Heart left ventricle (tissue), 13 donors: ENCODE measurements around the gene IFT80.

Source experiments
- POLR2A ChIP-seq, 2 donors: fragments of 450-650 bp; IDR thresholded peaks; one replicate each; pipeline ENCODE4 v1.6.1; 2017; ENCODE audit warnings: antibody characterized with exemption in 2 of 2, mild to moderate bottlenecking in 2 of 2, moderate library complexity in 2 of 2
- TF ChIP-seq, protein P1 (sequence below), 12 donors: fragments of 200-600 bp; sonication (generic) in 4 of 12; IDR thresholded peaks; one replicate each; pipeline versions ENCODE4 v1.5.0 to v1.8.0; 2018 to 2022; ENCODE audit warnings: antibody characterized with exemption in 12 of 12, mild to moderate bottlenecking in 5 of 12
- donor health status: ischemic (EF 13 %, LVEDD 7.1; RV severe dilation, severe dysfunction).
- donor health status: DM: no; HTN: yes; CAD: no.
- donor health status: DM: no; HTN: no; CAD: no.
- donor health status: ischemic (EF 25% LVEDD 6.9; RV normal size, moderate dysfunction).
- donor health status: ischemic (EF 25% LVEDD 5.7; RV mildly dilated, moderate dysfunction).
- donor health status: ischemic (EF 35%, LVEDD 5.7; RV mildly dilated, moderate dysfunction).
- donor health status: nonischemic (EF 11% LVEDD 7.7; RV severe dilation, severe dysfunction).
- donor health status: DM: yes; HTN: yes; CAD: no.
- donor health status: PGD.
- donor health status: ischemic (EF 29% LVEDD 5.4; RV normal size, mild dysfunction).
- donor health status: nonischemic (EF 23%, LVEDD 6.1; RV moderate dilation, normal function).

GRCh38 chr3:160210799-160211221 is 188.2 kb downstream of the IFT80 start:
- no peak for TF ChIP-seq POLR2A (IDR thresholded peaks at IDR 0.05)
- TF ChIP-seq, protein P1, sequence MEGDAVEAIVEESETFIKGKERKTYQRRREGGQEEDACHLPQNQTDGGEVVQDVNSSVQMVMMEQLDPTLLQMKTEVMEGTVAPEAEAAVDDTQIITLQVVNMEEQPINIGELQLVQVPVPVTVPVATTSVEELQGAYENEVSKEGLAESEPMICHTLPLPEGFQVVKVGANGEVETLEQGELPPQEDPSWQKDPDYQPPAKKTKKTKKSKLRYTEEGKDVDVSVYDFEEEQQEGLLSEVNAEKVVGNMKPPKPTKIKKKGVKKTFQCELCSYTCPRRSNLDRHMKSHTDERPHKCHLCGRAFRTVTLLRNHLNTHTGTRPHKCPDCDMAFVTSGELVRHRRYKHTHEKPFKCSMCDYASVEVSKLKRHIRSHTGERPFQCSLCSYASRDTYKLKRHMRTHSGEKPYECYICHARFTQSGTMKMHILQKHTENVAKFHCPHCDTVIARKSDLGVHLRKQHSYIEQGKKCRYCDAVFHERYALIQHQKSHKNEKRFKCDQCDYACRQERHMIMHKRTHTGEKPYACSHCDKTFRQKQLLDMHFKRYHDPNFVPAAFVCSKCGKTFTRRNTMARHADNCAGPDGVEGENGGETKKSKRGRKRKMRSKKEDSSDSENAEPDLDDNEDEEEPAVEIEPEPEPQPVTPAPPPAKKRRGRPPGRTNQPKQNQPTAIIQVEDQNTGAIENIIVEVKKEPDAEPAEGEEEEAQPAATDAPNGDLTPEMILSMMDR (IDR thresholded peaks at IDR 0.05): peak in 2 of 12 donors; percentile 7
